ENCODE results near the gene ALK.

DNA sequence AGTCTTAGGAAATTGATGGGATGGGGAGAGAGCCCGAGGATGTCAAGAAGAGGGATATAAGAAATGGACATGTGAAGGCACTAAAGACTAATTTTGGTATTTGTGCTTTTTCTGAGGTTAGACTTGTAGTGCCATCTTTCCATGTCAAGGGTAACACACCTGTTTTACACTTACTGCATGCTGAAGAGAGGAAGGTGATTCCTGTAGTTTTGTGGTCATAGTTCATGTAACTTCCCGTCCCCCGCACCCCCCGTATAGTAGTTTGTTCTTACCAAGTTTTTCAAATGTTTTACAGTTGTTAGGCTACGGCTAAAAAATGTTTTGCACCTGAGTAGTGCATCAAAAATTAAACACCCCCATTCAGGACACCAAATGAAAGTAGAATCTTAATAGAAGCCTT, 732.3 kb downstream of the ALK start:
- TF ChIP-seq, protein P1, sequence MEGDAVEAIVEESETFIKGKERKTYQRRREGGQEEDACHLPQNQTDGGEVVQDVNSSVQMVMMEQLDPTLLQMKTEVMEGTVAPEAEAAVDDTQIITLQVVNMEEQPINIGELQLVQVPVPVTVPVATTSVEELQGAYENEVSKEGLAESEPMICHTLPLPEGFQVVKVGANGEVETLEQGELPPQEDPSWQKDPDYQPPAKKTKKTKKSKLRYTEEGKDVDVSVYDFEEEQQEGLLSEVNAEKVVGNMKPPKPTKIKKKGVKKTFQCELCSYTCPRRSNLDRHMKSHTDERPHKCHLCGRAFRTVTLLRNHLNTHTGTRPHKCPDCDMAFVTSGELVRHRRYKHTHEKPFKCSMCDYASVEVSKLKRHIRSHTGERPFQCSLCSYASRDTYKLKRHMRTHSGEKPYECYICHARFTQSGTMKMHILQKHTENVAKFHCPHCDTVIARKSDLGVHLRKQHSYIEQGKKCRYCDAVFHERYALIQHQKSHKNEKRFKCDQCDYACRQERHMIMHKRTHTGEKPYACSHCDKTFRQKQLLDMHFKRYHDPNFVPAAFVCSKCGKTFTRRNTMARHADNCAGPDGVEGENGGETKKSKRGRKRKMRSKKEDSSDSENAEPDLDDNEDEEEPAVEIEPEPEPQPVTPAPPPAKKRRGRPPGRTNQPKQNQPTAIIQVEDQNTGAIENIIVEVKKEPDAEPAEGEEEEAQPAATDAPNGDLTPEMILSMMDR (conservative IDR thresholded peaks at IDR 0.05), result no peak
- TF ChIP-seq ZFX (IDR thresholded peaks at IDR 0.05), result no peak
